Nephron (organoid): ENCODE results near the gene ZNF23.

Experiments used
- H3K27ac Mint-ChIP-seq, 3 experiments: 2 replicates each; pipeline ENCODE4 v1.8.0; 2020; ENCODE audit warnings: mixed read lengths in 3 of 3, mild to moderate bottlenecking in 2 of 3, moderate library complexity in 1 of 3
- H3K27me3 Mint-ChIP-seq: 2 replicates; pipeline ENCODE4 v1.8.0; 2021; ENCODE audit warnings: low read depth, mild to moderate bottlenecking, moderate library complexity, mixed read lengths
- H3K36me3 Mint-ChIP-seq: 2 replicates; pipeline ENCODE4 v1.8.0; 2020; ENCODE audit warnings: low read depth, mixed read lengths
- H3K4me1 Mint-ChIP-seq: 2 replicates; pipeline ENCODE4 v1.8.0; 2020; ENCODE audit warnings: mixed read lengths
- H3K4me3 Mint-ChIP-seq, 3 experiments: 2 replicates each; pipeline ENCODE4 v1.8.0; 2020; ENCODE audit warnings: mild to moderate bottlenecking in 3 of 3, mixed read lengths in 3 of 3, moderate library complexity in 2 of 3
- H3K9me3 Mint-ChIP-seq: 2 replicates; pipeline ENCODE4 v1.8.0; 2020; ENCODE audit warnings: mixed read lengths
- TF ChIP-seq, protein P1 (sequence below), 3 experiments: fragments of 200-600 bp; sonication (generic); IDR thresholded peaks; one replicate each; pipeline ENCODE4 v1.5.0; 2021; ENCODE audit warnings: antibody characterized with exemption in 3 of 3; ENCODE audit not compliant: unreplicated experiment in 3 of 3

The ZNF23 gene

DNA sequence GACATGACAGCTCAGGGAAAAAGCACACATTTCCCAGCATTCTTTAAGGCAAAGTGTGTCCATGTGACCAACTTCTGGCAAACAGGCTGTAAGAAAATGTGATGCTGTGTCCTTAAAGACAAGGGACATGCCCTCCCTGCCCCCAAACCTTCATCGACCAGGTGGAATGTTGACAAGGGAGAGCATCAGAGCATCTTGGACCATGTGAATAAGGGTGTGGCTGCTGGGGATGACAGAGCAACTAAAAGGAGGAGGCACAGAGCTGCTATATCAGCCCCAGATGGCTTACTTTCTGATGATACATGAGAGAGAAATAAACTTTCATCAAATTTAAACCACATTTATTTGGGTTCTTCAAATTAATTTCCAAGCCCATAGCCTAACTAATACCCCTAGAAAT lies 2.2 kb upstream of the ZNF23 start:
- Mint-ChIP-seq H3K4me3 (peak overlapping the region in 2 of 3 experiments; percentile 75 to 97), H3K27ac (no peak overlapping the region), H3K27me3 (no peaks in the 10 kb centered on the region), H3K36me3 (peaks cover 3% of the 10 kb centered on the region), H3K4me1 (peaks cover 14% of the 10 kb centered on the region), H3K9me3 (no peaks in the 10 kb centered on the region)
- TF ChIP-seq, protein P1, sequence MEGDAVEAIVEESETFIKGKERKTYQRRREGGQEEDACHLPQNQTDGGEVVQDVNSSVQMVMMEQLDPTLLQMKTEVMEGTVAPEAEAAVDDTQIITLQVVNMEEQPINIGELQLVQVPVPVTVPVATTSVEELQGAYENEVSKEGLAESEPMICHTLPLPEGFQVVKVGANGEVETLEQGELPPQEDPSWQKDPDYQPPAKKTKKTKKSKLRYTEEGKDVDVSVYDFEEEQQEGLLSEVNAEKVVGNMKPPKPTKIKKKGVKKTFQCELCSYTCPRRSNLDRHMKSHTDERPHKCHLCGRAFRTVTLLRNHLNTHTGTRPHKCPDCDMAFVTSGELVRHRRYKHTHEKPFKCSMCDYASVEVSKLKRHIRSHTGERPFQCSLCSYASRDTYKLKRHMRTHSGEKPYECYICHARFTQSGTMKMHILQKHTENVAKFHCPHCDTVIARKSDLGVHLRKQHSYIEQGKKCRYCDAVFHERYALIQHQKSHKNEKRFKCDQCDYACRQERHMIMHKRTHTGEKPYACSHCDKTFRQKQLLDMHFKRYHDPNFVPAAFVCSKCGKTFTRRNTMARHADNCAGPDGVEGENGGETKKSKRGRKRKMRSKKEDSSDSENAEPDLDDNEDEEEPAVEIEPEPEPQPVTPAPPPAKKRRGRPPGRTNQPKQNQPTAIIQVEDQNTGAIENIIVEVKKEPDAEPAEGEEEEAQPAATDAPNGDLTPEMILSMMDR (IDR thresholded peaks at IDR 0.05; ENCODE audit: unreplicated experiment in 3 of 3): no peak

GRCh38 chr16:71460941-71461340 lies 1.1 kb downstream of the ZNF23 start:
- H3K4me3 Mint-ChIP-seq: peak overlapping the region; percentile 91 to 97 (median 95)
- no peak overlapping the region for H3K27ac Mint-ChIP-seq
- H3K4me1 Mint-ChIP-seq: peaks cover 14% of the 10 kb centered on the region
- H3K27me3 Mint-ChIP-seq: no peaks in the 10 kb centered on the region
- H3K36me3 Mint-ChIP-seq: peaks cover 16% of the 10 kb centered on the region
- no peaks in the 10 kb centered on the region for H3K9me3 Mint-ChIP-seq
- TF ChIP-seq, protein P1 (IDR thresholded peaks at IDR 0.05; ENCODE audit: unreplicated experiment in 3 of 3): no peak

GRCh38 chr16:71460236-71460635 lies 1.8 kb downstream of the ZNF23 start:
- H3K9me3 Mint-ChIP-seq: peaks cover under 1% of the 10 kb centered on the region
- H3K27ac Mint-ChIP-seq: no peak overlapping the region
- H3K36me3 Mint-ChIP-seq: peaks cover 23% of the 10 kb centered on the region
- H3K4me1 Mint-ChIP-seq: peaks cover 14% of the 10 kb centered on the region
- H3K4me3 Mint-ChIP-seq: peak overlapping the region; percentile 77 to 97 (median 91)
- TF ChIP-seq, protein P1 (IDR thresholded peaks at IDR 0.05; ENCODE audit: unreplicated experiment in 3 of 3): no peak
- H3K27me3 Mint-ChIP-seq: no peaks in the 10 kb centered on the region

- TF ChIP-seq, protein P1 (IDR thresholded peaks at IDR 0.05; ENCODE audit: unreplicated experiment in 3 of 3): no peak
- Mint-ChIP-seq H3K9me3 (peaks cover 8% of the 10 kb centered on the region), H3K27me3 (no peaks in the 10 kb centered on the region), H3K36me3 (peaks cover 30% of the 10 kb centered on the region), H3K4me1 (peaks cover 14% of the 10 kb centered on the region), H3K4me3 (no peak overlapping the region), H3K27ac (no peak overlapping the region)
Measured at GRCh38 chr16:71459510-71459909, 2.5 kb downstream of the ZNF23 start.

DNA sequence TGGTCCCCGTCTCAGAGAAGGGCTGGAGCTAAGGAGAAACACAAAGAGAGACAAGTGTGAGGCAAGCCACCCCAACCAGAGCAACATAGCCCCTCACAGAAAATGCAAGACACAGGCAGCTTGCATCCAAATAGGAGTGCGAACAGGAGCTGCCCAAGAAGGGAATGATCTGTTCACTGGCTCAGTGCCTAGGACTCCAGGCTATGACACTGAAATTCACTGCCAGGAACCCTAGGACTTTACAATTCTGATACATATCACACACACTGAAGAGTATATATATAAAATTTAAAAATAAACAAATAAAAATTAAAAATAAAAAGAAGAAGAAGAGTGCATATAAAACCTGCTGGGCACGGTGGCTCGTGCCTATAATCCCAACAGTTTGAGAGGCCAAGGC lies 5.2 kb downstream of the ZNF23 start:
- TF ChIP-seq, protein P1 (IDR thresholded peaks at IDR 0.05; ENCODE audit: unreplicated experiment in 3 of 3): no peak
- no peak overlapping the region for H3K27ac Mint-ChIP-seq
- peaks cover 5% of the 10 kb centered on the region for H3K4me1 Mint-ChIP-seq
- no peaks in the 10 kb centered on the region for H3K27me3 Mint-ChIP-seq
- H3K36me3 Mint-ChIP-seq: peaks cover 57% of the 10 kb centered on the region
- H3K9me3 Mint-ChIP-seq: peaks cover 20% of the 10 kb centered on the region
- no peak overlapping the region for H3K4me3 Mint-ChIP-seq

DNA sequence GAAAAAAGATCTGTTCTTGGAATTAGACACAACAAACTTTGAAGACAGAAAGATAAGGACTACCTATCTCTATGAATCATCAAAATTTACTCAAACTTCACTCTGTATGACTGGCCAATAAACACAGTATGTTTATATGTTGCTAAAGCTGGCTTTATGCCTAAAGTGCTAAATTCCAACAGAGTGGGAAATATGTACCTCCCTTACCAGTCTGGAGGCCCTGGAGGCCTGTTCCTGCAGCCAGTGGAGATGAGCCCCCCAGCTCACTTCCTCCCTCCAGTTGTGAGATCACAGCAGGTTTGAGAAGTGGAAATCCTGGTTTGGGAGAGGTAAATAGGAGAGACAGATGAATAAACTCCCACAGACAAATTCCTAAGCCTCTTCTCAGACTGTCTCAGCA lies 9.0 kb downstream of the ZNF23 start:
- Mint-ChIP-seq H3K4me3 (no peak overlapping the region), H3K9me3 (peaks cover 57% of the 10 kb centered on the region), H3K27me3 (peaks cover 3% of the 10 kb centered on the region), H3K27ac (no peak overlapping the region), H3K36me3 (peaks cover 92% of the 10 kb centered on the region), H3K4me1 (no peaks in the 10 kb centered on the region)
- TF ChIP-seq, protein P1 (IDR thresholded peaks at IDR 0.05; ENCODE audit: unreplicated experiment in 3 of 3): no peak
